Neural progenitor cell (in vitro differentiated cells): Measurements from ENCODE around the gene PCNX1.

ENCODE experiments used
- CTCF ChIP-seq: fragments of 200-600 bp; sonication (generic); IDR thresholded peaks from 2 replicates; pipeline ENCODE4 v1.5.1; 2017; ENCODE audit warnings: antibody characterized with exemption, mild to moderate bottlenecking
- EZH2 ChIP-seq: fragments of 200-600 bp; sonication (generic); IDR thresholded peaks from 2 replicates; pipeline ENCODE4 v1.6.1; 2017; ENCODE audit warnings: antibody characterized with exemption, mild to moderate bottlenecking, moderate library complexity
- EZH2phosphoT487 ChIP-seq: fragments of 200-600 bp; sonication (generic); IDR thresholded peaks from 2 replicates; pipeline ENCODE4 v1.6.1; 2017; ENCODE audit warnings: antibody characterized with exemption

GRCh38 chr14:71054706-71055105, 147.4 kb downstream of the PCNX1 start:
- TF ChIP-seq CTCF: no peak
- no peak for TF ChIP-seq EZH2
- TF ChIP-seq EZH2phosphoT487: no peak
